Spleen (tissue), 7 donors: ENCODE results near the gene TBX10.

ENCODE experiments used
- CTCF ChIP-seq, 11 experiments: fragments of 200-600 bp in 7 of 11; fragments of 450-650 bp in 4 of 11; sonication (generic) in 4 of 11; IDR thresholded peaks in 8 of 11; conservative IDR thresholded peaks in 3 of 11; 1 replicate in 7 of 11; 2 replicates in 4 of 11; pipeline versions ENCODE4 v1.4.0 to v1.8.0; 2016 to 2021; ENCODE audit warnings: antibody characterized with exemption in 11 of 11, inconsistent platforms in 4 of 11, mild to moderate bottlenecking in 1 of 11
- POLR2A ChIP-seq, 3 donors: fragments of 450-650 bp; IDR thresholded peaks; one replicate each; pipeline ENCODE4 v1.5.1; 2017; ENCODE audit warnings: antibody characterized with exemption in 3 of 3, mild to moderate bottlenecking in 1 of 3
- POLR2AphosphoS5 ChIP-seq, 3 donors: sonication (generic); formaldehyde crosslinking; IDR thresholded peaks; one replicate each; pipeline ENCODE4 v1.5.1; 2017; ENCODE audit warnings: antibody characterized with exemption in 3 of 3
- donor health status: DM: no; HTN: no; CAD: no; lungs with moderate emphysema.
- donor health status: DM: no; HTN: no; CAD: no.
- donor health status: DM: no; HTN: no; CAD: no.

GRCh38 chr11:67596753-67597300 is 42.7 kb downstream of the TBX10 start:
- no peak for TF ChIP-seq POLR2A (IDR thresholded peaks at IDR 0.05)
- TF ChIP-seq CTCF (IDR thresholded peaks at IDR 0.05 in 8 of 11, conservative IDR thresholded peaks at IDR 0.05 in 3 of 11), result no peak
- TF ChIP-seq POLR2AphosphoS5 (IDR thresholded peaks at IDR 0.05), result no peak
